ENCODE data around the gene MYH9. TPM values are rescaled to one million over a fixed set of nuclear protein-coding genes. Genes with fewer than 3 reads are reported as not detected.

MYH9 gene
- total RNA-seq, 2 donors from 2014 or later = 125 to 229 TPM

- H3K27ac ChIP-seq = peak overlapping the region; percentile 85 to 87
- TF ChIP-seq CTCF (IDR thresholded peaks at IDR 0.05) = no peak
- H3K4me1 ChIP-seq = peaks cover 0 to 100% of the 10 kb centered on the region in 2 donors
- no peaks in the 10 kb centered on the region for H3K9me3 ChIP-seq
- peaks cover 13% of the 10 kb centered on the region for H3K36me3 ChIP-seq
- H3K27me3 ChIP-seq = no peaks in the 10 kb centered on the region
- no peak for DNase-seq (ENCODE audit: low spot score)
- peak overlapping the region in 1 of 2 donors; percentile 9 for H3K4me3 ChIP-seq
These were observed 20.7 kb downstream of the MYH9 start for GRCh38 chr22:36367066-36367465.

- DNase-seq (ENCODE audit: low spot score) = no peak
- no peaks in the 10 kb centered on the region for H3K9me3 ChIP-seq
- H3K4me3 ChIP-seq = no peak overlapping the region
- TF ChIP-seq CTCF (IDR thresholded peaks at IDR 0.05) = no peak
- peak overlapping the region; percentile 85 to 87 for H3K27ac ChIP-seq
- H3K4me1 ChIP-seq = peaks cover 0 to 100% of the 10 kb centered on the region in 2 donors
- H3K36me3 ChIP-seq = peaks cover 13% of the 10 kb centered on the region
- no peaks in the 10 kb centered on the region for H3K27me3 ChIP-seq
These were observed 21.5 kb downstream of the MYH9 start for GRCh38 chr22:36366291-36366708.

DNA sequence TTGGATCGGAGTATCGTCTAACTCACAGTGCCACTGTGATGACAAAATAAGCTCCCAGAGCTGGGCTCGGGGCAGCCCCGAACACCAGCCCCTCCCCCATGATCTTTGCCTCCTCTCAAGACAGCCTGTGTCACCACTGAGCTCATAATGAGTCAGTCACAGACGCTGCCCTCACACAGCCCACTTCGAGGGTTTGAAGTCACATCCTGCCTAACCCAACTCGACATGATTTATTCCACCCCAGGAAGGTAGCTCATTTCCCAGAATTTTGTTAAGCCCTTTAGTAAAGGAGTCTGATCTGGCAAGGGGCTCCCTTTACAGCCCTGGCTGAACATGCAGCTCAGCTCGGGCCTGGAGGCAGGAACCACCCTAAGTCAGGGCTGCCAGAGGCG lies 22.8 kb downstream of the MYH9 start:
- Histone ChIP-seq H3K27ac (peak overlapping the region; percentile 85 to 87), H3K36me3 (peaks cover 20% of the 10 kb centered on the region), H3K9me3 (no peaks in the 10 kb centered on the region), H3K4me1 (peaks cover 0 to 100% of the 10 kb centered on the region in 2 donors), H3K27me3 (no peaks in the 10 kb centered on the region), H3K4me3 (no peak overlapping the region)
- peak; percentile 87 for DNase-seq (ENCODE audit: low spot score)
- no peak for TF ChIP-seq CTCF (IDR thresholded peaks at IDR 0.05)

- Histone ChIP-seq H3K4me3 (no peak overlapping the region), H3K36me3 (peaks cover 20% of the 10 kb centered on the region), H3K27ac (peak overlapping the region; percentile 85 to 87), H3K4me1 (peaks cover 0 to 100% of the 10 kb centered on the region in 2 donors), H3K27me3 (no peaks in the 10 kb centered on the region), H3K9me3 (no peaks in the 10 kb centered on the region)
- no peak for TF ChIP-seq CTCF (IDR thresholded peaks at IDR 0.05)
- no peak for DNase-seq (ENCODE audit: low spot score)
These were observed 23.3 kb downstream of the MYH9 start for GRCh38 chr22:36364255-36365019.

GRCh38 chr22:36363349-36363981 lies 24.3 kb downstream of the MYH9 start:
- no peaks in the 10 kb centered on the region for H3K27me3 ChIP-seq
- no peaks in the 10 kb centered on the region for H3K9me3 ChIP-seq
- no peak for TF ChIP-seq CTCF (IDR thresholded peaks at IDR 0.05)
- no peak overlapping the region for H3K4me3 ChIP-seq
- peaks cover 20% of the 10 kb centered on the region for H3K36me3 ChIP-seq
- no peak for DNase-seq (ENCODE audit: low spot score)
- peak overlapping the region; percentile 85 to 87 for H3K27ac ChIP-seq
- H3K4me1 ChIP-seq = peaks cover 0 to 100% of the 10 kb centered on the region in 2 donors

Measured in right atrium auricular region (tissue), 2 donors.